G401 (cell line): ENCODE results near the gene CDK3. TPM values are rescaled to one million over a fixed set of nuclear protein-coding genes. Genes with fewer than 3 reads are reported as not detected.

Experiments used
- DNase-seq: peaks from one replicate; pipeline ENCODE4 v3.0.0-alpha.2; 2015; ENCODE audit warnings: low spot score
- in situ Hi-C: cut with HindIII; loops from 2 replicates; pipeline ENCODE4 v1.10.0; 2016; ENCODE audit warnings: low sequenced_read_pairs, mixed read lengths
- total RNA-seq: library from RNA; depleted of rRNA; stranded (reverse); fragments of >200 nt; shearing (Covaris generic); gene quantifications from 2 replicates; pipeline ENCODE4 v1.2.3, GENCODE V29; 2014

CDK3 gene
- total RNA-seq, 1 experiment from 2014 or later = 0.68 TPM

GRCh38 chr17:76009969-76010661 lies 9.5 kb downstream of the CDK3 start:
- DNase-seq = no peak
- in situ Hi-C loops = no loop called here

GRCh38 chr17:76011951-76012350 lies 11.3 kb downstream of the CDK3 start:
- in situ Hi-C loops = no loop called here
- no peak for DNase-seq

- no peak for DNase-seq
These were observed 12.8 kb downstream of the CDK3 start for GRCh38 chr17:76013377-76013932.

GRCh38 chr17:76014100-76014924 lies 13.7 kb downstream of the CDK3 start:
- in situ Hi-C loops = no loop called here
- DNase-seq = peak; percentile 71

More at GRCh38 chr17:76013377-76013932, 12.8 kb downstream of the CDK3 start:
- in situ Hi-C loops = no loop called here

- peak; percentile 46 for DNase-seq
- in situ Hi-C loops = no loop called here
These were observed 14.2 kb downstream of the CDK3 start for GRCh38 chr17:76014925-76015261.

GRCh38 chr17:76017481-76018339 lies 17.1 kb downstream of the CDK3 start:
- no peak for DNase-seq
- in situ Hi-C loops = no loop called here

- in situ Hi-C loops = no loop called here
These were observed 17.7 kb downstream of the CDK3 start for GRCh38 chr17:76018340-76018680.

GRCh38 chr17:76018801-76019200 lies 18.1 kb downstream of the CDK3 start:
- in situ Hi-C loops = no loop called here
- no peak for DNase-seq

More at GRCh38 chr17:76018340-76018680, 17.7 kb downstream of the CDK3 start:
- DNase-seq = no peak

GRCh38 chr17:76019833-76020467 lies 19.3 kb downstream of the CDK3 start:
- no peak for DNase-seq
- in situ Hi-C loops = no loop called here

- in situ Hi-C loops = no loop called here
- no peak for DNase-seq
These were observed 21.6 kb downstream of the CDK3 start for GRCh38 chr17:76022285-76022684.

GRCh38 chr17:76022973-76023899 lies 22.6 kb downstream of the CDK3 start:
- DNase-seq = no peak
- in situ Hi-C loops = no loop called here

GRCh38 chr17:76023900-76024237 lies 23.2 kb downstream of the CDK3 start:
- in situ Hi-C loops = no loop called here

GRCh38 chr17:76024353-76024752 lies 23.7 kb downstream of the CDK3 start:
- DNase-seq = no peak
- in situ Hi-C loops = no loop called here

More at GRCh38 chr17:76023900-76024237, 23.2 kb downstream of the CDK3 start:
- DNase-seq = no peak

GRCh38 chr17:76025294-76025693 lies 24.6 kb downstream of the CDK3 start:
- in situ Hi-C loops = loop anchor here (25.0 kb wide), 1 partner anchor 113 kb away; the partner anchor contains the start of gene MRPL38
- no peak for DNase-seq

GRCh38 chr17:76026714-76027158 lies 26.1 kb downstream of the CDK3 start:
- DNase-seq = no peak
- in situ Hi-C loops = loop anchor here (25.0 kb wide), 1 partner anchor 114 kb away; the partner anchor contains the start of gene MRPL38

- no peak for DNase-seq
- in situ Hi-C loops = loop anchor here (25.0 kb wide), 1 partner anchor 115 kb away; the partner anchor contains the start of gene MRPL38
These were observed 26.6 kb downstream of the CDK3 start, which contains the start of gene EVPL for GRCh38 chr17:76027159-76027839. Gene EVPL (minus strand): TSS chr17:76027306. CDS start chr17:76027198, 108 bp downstream.
